NB4 (cell line): Measurements from ENCODE around the gene LGSN.

Experiments
- POLR2A ChIP-seq: IDR thresholded peaks from 2 replicates; pipeline ENCODE4 v1.6.1; 2011; ENCODE audit warnings: mild to moderate bottlenecking; ENCODE audit not compliant: insufficient read length; ENCODE audit errors: extremely low read depth
- TF ChIP-seq, protein P1 (sequence below): IDR thresholded peaks from one replicate; pipeline ENCODE4 v1.5.1; 2012; ENCODE audit warnings: low read depth, low read length

- no peak for TF ChIP-seq POLR2A
- TF ChIP-seq, protein P1, sequence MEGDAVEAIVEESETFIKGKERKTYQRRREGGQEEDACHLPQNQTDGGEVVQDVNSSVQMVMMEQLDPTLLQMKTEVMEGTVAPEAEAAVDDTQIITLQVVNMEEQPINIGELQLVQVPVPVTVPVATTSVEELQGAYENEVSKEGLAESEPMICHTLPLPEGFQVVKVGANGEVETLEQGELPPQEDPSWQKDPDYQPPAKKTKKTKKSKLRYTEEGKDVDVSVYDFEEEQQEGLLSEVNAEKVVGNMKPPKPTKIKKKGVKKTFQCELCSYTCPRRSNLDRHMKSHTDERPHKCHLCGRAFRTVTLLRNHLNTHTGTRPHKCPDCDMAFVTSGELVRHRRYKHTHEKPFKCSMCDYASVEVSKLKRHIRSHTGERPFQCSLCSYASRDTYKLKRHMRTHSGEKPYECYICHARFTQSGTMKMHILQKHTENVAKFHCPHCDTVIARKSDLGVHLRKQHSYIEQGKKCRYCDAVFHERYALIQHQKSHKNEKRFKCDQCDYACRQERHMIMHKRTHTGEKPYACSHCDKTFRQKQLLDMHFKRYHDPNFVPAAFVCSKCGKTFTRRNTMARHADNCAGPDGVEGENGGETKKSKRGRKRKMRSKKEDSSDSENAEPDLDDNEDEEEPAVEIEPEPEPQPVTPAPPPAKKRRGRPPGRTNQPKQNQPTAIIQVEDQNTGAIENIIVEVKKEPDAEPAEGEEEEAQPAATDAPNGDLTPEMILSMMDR, result no peak
Observed at GRCh38 chr6:63275953-63276352, 43.8 kb downstream of the LGSN start.
